Calu3 (cell line): ENCODE data around the gene TRAK1. TPM values are rescaled to one million over a fixed set of nuclear protein-coding genes. Genes with fewer than 3 reads are reported as not detected.

ENCODE experiments used
- BruUV-seq: library from RNA; stranded (reverse); fragments of 400-500 nt; replicated peaks from 2 replicates; lab custom pipeline; 2021; lab: Mats Ljungman, UMichigan
- CTCF ChIA-PET: fragments of 300-600 bp; sonication (Branson Sonifier 250); formaldehyde crosslinking; loops from one replicate; lab custom pipeline; 2022; ENCODE audit warnings: antibody characterized with exemption; lab: Charles Lee
- DNase-seq: peaks from one replicate; pipeline ENCODE4 v3.0.0; 2022
- H3K27ac Mint-ChIP-seq: one replicate; pipeline ENCODE4 v1.8.0; 2022; ENCODE audit warnings: mixed read lengths; ENCODE audit not compliant: unreplicated experiment
- H3K27me3 Mint-ChIP-seq: one replicate; pipeline ENCODE4 v1.8.0; 2022; ENCODE audit warnings: mixed read lengths; ENCODE audit not compliant: unreplicated experiment
- H3K36me3 Mint-ChIP-seq: one replicate; pipeline ENCODE4 v1.8.0; 2022; ENCODE audit warnings: mild to moderate bottlenecking, moderate library complexity, mixed read lengths; ENCODE audit not compliant: insufficient read depth, unreplicated experiment
- H3K4me1 Mint-ChIP-seq: one replicate; pipeline ENCODE4 v1.8.0; 2022; ENCODE audit warnings: mild to moderate bottlenecking, low read depth, mixed read lengths; ENCODE audit not compliant: unreplicated experiment
- H3K4me3 Mint-ChIP-seq: one replicate; pipeline ENCODE4 v1.8.0; 2022; ENCODE audit warnings: mild to moderate bottlenecking, low read depth, moderate library complexity, mixed read lengths; ENCODE audit not compliant: unreplicated experiment
- H3K9me3 Mint-ChIP-seq: one replicate; pipeline ENCODE4 v1.8.0; 2022; ENCODE audit warnings: low read depth, mixed read lengths; ENCODE audit not compliant: unreplicated experiment
- intact Hi-C: fragments of 100-400 bp; cut with micrococcal nuclease; formaldehyde crosslinking; loops from one replicate; pipeline ENCODE4 v1.10.0; 2022; ENCODE audit not compliant: unreplicated experiment
- total RNA-seq: library from RNA; stranded (reverse); gene quantifications from 2 replicates; pipeline ENCODE4 v1.2.3, GENCODE V29; 2022
- TF ChIP-seq, protein P1 (sequence below): fragments of 200-600 bp; IDR thresholded peaks from one replicate; pipeline ENCODE4 v1.8.0; 2022; ENCODE audit warnings: antibody characterized with exemption; ENCODE audit not compliant: unreplicated experiment

The TRAK1 gene
- total RNA-seq, 1 experiment from 2014 or later, result 108 TPM

DNA sequence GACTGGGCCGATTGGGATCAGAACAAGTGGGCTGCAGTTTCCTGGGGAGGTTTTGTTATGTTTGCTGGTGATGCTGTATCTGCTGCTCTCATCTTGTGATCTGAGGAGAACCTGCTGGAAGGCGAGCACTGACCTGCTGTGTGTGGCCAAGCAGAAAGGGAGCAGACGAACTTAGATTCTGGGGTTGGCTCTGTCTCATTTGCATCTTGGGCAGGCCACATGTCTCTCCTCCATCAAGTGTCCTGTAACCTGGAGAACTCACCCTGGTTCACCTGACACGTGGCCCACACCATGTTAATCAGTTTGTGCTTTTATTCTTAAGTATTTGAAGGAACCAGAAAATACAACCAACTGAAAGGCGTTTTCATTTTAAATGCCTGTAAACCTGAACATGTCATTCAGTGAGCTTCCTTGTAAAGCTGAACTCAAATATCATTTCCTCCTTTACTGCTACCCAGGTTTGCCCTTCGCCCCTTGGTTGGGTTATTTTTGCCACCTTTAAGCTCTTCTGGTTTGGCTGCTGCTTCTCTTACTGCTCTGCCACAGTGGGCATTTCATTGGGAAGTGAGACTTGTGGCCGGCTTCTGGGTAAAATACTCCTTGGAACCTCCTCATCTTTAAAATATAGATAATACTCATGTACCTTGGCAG, 33.5 kb upstream of the TRAK1 start:
- H3K27ac Mint-ChIP-seq, result no peak overlapping the region
- TF ChIP-seq, protein P1, sequence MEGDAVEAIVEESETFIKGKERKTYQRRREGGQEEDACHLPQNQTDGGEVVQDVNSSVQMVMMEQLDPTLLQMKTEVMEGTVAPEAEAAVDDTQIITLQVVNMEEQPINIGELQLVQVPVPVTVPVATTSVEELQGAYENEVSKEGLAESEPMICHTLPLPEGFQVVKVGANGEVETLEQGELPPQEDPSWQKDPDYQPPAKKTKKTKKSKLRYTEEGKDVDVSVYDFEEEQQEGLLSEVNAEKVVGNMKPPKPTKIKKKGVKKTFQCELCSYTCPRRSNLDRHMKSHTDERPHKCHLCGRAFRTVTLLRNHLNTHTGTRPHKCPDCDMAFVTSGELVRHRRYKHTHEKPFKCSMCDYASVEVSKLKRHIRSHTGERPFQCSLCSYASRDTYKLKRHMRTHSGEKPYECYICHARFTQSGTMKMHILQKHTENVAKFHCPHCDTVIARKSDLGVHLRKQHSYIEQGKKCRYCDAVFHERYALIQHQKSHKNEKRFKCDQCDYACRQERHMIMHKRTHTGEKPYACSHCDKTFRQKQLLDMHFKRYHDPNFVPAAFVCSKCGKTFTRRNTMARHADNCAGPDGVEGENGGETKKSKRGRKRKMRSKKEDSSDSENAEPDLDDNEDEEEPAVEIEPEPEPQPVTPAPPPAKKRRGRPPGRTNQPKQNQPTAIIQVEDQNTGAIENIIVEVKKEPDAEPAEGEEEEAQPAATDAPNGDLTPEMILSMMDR, result no peak
- no peak overlapping the region for H3K4me3 Mint-ChIP-seq
- H3K9me3 Mint-ChIP-seq, result no peaks in the 10 kb centered on the region
- H3K36me3 Mint-ChIP-seq, result no peaks in the 10 kb centered on the region
- no TSS peak for BruUV-seq
- peaks cover 46% of the 10 kb centered on the region for H3K4me1 Mint-ChIP-seq
- intact Hi-C loops, result no loop called here
- H3K27me3 Mint-ChIP-seq, result no peaks in the 10 kb centered on the region
- no peak for DNase-seq
- CTCF ChIA-PET, result interaction anchor here (0.6 kb wide), 2 partner anchors 9 to 155 kb away, joined by 4 to 5 read pairs; no protein-coding TSS in a partner anchor

DNA sequence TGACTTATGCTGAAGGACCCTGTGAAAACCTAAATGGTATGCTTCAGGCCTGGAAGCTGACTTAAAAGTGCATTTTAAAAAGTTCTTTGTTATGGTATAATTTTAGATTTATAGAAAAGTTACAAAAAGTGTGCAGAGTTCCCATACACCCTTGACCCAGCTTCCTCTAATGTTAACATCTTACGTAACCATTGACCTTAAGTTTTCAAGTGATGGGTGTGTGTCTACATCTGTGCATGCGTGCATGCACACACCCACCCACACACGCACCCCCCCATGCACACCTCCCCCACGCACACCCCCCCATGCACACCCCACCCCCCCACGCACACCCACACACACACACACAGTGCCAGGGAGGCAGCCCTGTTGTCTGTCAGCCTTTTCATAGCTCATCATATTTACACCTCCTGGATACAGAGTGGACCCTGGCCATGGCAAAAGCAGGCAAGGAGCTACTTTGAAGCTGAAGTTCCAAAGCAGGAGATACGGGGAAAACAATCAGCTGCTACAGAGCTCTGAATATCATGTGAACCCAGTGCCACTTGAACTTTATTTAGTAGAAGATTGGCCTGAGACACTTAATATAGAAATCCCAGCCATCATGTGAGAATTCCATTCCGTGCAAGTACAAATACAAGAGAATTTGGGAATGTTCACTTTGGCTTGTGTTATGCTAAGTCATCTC, 30.0 kb upstream of the TRAK1 start:
- Mint-ChIP-seq H3K27me3 (no peaks in the 10 kb centered on the region), H3K9me3 (no peaks in the 10 kb centered on the region), H3K36me3 (no peaks in the 10 kb centered on the region), H3K4me1 (peaks cover 27% of the 10 kb centered on the region), H3K4me3 (no peak overlapping the region), H3K27ac (no peak overlapping the region)
- no peak for DNase-seq
- intact Hi-C loops, result no loop called here
- no TSS peak for BruUV-seq
- TF ChIP-seq, protein P1, result no peak
- CTCF ChIA-PET, result interaction anchor here (1.0 to 1.3 kb wide), 2 partner anchors 10 to 19 kb away, joined by 4 to 5 read pairs; no protein-coding TSS in a partner anchor

DNA sequence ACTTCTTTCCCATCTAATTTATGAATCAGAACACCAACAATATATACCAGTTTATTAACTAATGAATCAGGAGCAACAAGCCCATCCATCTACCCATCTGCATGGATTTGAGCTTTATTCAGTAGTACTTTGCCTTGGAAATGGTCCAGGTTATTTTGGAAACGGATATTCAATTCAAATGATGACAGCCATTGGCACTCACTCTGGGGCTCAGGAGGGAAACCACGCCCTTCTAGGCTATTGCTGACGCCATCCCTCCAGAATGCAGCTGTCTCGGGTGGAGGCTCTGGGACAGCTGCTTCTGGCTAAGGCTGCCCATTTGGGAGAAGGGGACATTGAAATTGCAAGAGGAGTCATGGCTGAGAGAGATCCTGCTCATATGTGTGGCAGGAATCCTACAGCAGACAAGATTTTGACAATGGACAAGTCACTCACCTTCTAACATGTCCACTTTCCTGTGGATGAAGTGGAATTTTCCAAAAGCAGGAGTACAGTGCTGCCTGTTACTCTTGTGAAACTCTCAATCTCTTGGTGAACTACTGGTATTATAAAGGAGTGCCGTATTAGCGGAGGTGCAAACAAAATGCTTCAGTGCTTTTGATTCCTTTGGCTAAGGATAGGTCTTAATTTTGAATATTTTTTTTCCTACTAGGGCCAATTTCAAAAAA, 29.3 kb upstream of the TRAK1 start:
- Mint-ChIP-seq H3K4me1 (peaks cover 31% of the 10 kb centered on the region), H3K27ac (no peak overlapping the region), H3K27me3 (no peaks in the 10 kb centered on the region), H3K4me3 (no peak overlapping the region), H3K36me3 (no peaks in the 10 kb centered on the region), H3K9me3 (no peaks in the 10 kb centered on the region)
- peak; percentile 63 for DNase-seq
- no TSS peak for BruUV-seq
- intact Hi-C loops, result no loop called here
- TF ChIP-seq, protein P1, result no peak
- CTCF ChIA-PET, result interaction anchor here (1.0 to 1.3 kb wide), 2 partner anchors 9 to 18 kb away, joined by 4 to 5 read pairs; no protein-coding TSS in a partner anchor

DNA sequence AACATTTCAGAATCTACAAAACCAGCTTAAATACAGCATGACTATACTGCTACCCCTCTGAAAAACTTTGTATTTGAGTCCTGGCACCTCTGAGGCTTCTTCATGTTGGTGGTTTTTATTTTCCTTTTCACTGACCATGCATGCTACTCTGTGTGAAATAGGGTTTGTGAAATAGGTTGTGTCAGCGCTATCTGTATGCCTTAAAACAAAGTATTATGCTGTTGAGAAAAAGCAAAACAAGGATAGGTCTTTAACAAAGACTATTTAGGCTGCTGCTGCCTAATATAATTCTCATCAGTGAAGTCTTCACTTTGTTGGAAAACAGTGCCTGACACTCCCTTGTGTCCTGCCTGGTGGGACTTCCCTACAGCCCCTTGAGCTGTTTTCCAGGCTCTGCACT, 28.7 kb upstream of the TRAK1 start:
- no peaks in the 10 kb centered on the region for H3K9me3 Mint-ChIP-seq
- intact Hi-C loops, result no loop called here
- DNase-seq, result no peak
- H3K27me3 Mint-ChIP-seq, result no peaks in the 10 kb centered on the region
- TF ChIP-seq, protein P1, result no peak
- CTCF ChIA-PET, result no interaction called here
- BruUV-seq, result no TSS peak
- H3K27ac Mint-ChIP-seq, result no peak overlapping the region
- H3K4me1 Mint-ChIP-seq, result peaks cover 30% of the 10 kb centered on the region
- H3K36me3 Mint-ChIP-seq, result no peaks in the 10 kb centered on the region
- H3K4me3 Mint-ChIP-seq, result no peak overlapping the region
